Activated T-cell treated with anti-CD3 and anti-CD28 coated beads for 4 hours (primary cell): ENCODE data around the gene MYOG.

Experiments used
- DNase-seq: peaks from one replicate; pipeline ENCODE4 v3.0.0-alpha.2; 2020

Gene MYOG

GRCh38 chr1:203085528-203086406 is at the start of gene MYOG:
Gene MYOG, minus strand, starts transcription at chr1:203086012. Its CDS starts 51 bp downstream, at chr1:203085961.
- DNase-seq, result no peak

GRCh38 chr1:203133970-203134725 is 48.3 kb upstream of the MYOG start:
- no peak for DNase-seq

DNA sequence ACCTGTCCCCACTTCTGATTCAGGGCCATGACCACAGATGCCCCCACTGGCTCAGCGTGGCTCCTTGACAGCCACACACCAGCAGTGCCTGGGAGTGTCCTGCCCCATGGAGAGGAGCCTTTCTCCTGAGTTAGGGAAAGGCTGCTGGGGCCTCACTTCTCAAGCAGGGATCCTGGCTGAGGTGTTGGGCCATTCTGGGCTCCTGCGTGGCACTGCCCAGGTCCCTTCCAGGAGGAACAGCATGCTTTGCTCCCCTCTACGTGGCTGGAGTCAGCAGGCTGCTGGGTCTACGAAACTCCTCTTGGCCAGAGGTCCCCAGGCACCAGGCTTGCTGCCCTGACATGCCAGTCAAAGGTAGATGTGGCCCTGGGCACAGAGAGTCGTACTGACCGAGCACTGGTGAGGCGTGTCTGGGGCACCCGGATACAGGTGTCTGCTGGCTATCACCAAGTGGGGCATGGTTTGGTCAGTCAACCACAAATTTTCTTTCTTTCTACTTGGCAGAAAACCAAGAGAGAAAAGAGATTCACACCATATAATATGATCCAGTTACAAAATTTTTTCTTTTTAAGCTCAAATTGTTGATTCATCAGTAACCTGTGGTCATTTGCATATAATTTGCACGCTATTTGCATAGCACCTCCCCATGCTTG is 45.9 kb upstream of the MYOG start:
- no peak for DNase-seq

GRCh38 chr1:203130358-203130985 is 44.7 kb upstream of the MYOG start:
- DNase-seq, result no peak

DNA sequence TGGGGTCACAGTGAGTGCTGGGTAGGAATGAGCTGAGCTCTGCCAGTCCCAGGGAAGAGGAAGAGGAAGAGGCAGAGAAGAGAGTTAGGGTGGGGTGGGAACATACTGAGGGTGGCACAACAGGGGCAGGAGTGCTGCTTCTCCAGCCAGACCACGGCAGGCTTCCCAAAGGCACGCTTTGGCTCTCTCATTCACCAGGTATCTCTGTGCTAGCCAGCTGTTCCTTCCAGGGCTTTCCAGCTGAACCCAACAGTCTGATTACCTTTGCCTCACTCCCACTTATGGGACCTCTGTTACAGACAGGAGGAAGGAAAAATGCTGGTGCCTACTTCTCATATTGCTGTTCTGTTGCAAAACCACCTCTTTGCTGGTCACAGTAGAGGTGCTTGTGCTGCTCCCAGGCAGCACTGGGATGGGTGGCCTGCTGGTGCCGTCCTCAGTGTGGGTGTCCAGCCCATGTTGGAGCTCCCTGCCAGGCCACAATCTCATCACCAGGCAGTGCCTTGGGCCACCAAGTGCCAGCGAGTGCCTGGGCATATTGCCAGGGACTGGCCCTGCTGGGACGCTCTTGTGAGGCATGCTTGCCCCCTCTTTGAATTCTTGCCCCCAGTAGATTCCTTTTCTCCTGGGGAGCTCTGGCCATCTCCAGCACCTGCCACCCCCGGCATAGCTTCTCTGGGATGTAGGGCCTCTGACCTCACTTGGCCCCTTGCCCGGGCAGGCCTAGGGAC is 43.9 kb upstream of the MYOG start:
- no peak for DNase-seq

DNA sequence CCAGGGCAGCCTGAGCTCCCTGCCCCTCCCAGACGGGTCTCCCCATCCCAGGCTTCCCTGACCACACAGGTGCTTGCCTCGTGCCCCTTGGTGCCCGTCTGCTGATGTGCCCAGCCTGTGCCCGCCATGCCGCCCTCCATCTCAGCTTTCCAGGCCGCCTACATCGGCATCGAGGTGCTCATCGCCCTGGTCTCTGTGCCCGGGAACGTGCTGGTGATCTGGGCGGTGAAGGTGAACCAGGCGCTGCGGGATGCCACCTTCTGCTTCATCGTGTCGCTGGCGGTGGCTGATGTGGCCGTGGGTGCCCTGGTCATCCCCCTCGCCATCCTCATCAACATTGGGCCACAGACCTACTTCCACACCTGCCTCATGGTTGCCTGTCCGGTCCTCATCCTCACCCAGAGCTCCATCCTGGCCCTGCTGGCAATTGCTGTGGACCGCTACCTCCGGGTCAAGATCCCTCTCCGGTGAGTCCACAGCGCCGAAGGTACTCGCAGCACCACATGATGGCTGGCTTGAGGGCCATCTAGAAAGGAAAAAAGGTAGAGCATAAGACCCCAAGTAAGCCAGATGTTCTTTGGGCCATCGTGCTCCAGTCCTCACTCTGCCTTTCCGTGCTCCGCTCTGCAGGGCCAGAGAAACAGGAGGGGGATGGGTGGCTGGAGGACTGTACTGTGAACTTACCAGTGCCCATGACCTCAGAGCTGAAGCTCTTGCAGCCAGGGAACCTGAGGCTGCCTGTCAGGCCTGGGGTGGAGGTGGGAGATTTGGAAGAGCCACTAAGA is 43.1 kb upstream of the MYOG start:
- DNase-seq, result no peak

DNA sequence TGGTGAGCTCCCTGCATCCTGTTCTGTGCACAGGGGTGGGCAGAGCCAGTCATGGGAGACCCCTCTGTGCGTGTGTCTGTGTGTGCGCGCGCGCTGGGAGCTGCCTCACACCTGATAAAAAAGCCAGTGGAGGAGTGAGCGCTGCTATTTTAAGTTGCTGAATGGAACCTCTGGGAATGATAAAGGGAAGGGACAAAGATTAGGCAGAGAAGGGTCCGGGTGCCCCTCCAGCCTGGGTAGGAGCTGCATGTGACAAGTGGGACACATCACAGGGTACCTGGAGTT is 42.6 kb upstream of the MYOG start:
- DNase-seq, result no peak

DNA sequence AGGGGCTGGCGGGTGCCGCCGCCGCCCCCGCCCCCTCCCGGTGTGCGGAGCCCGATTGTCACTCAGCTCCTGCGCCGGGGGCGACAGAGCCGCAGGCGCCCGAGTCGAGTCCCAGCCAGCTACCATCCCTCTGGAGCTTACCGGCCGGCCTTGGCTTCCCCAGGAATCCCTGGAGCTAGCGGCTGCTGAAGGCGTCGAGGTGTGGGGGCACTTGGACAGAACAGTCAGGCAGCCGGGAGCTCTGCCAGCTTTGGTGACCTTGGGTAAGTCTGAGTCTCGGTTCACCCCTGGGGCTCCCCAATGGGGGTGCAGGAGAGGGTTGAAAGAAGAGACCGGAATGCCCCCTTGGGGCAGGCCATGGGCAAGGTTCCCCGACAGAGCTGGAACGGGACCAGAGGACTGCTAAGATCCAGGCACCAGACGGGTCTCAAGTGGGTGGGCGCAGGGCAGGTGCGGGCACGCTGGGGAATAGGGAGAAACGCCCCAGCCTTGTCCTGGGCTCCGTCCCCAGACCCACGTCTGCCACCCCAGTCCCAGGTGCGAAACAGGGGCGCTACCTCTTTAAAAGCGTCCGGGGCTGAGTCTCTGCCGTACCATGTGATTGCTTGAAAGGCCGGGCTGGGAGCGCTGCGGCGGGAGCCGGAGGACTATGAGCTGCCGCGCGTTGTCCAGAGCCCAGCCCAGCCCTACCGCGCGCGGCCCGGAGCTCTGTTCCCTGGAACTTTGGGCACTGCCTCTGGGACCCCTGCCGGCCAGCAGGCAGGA is 42.0 kb upstream of the MYOG start, which contains the start of gene ADORA1:
Gene ADORA1 (plus strand): TSS at position 61 of the 765 bp plus-strand sequence. CDS start 1,116 bp downstream, outside the sequence.
- no peak for DNase-seq

DNA sequence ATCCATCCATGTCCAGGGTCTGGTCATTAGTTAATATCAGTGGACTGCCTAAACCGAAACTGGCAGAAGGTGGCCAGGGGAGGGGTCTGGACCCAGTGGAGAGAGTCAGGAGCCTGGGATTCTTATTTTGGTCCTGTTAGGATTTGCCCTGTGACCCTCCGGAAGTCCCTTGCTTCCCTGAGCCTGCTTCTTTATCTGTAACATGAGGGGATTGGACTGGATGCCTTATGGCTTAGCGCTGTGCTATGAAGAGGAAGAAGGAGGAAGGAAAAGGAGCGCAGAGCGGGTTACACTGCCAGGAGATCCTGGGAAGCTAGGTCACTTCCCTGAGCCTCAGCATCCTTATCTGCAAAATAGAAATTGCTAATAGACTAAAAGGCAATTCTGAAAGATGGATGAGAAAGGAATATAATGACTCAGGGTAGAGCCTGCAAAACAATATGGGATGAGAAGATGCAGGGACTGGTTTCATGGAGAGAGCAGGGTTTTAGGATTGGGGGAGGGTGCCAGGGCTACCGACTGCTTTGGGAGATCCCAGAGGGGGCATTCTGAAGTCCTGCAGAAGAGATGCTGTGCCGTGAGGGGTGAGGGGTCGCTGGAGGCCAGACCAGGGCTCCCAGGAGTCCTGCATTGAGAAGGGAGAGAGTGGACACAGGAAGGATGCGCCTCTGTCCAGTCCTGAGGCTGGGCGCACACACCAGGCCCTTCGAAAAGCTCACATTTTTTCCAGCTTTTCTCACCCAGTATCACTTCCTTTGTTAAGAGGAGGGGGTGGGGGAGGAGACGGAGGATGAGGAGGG is 41.3 kb upstream of the MYOG start:
- DNase-seq, result no peak

DNA sequence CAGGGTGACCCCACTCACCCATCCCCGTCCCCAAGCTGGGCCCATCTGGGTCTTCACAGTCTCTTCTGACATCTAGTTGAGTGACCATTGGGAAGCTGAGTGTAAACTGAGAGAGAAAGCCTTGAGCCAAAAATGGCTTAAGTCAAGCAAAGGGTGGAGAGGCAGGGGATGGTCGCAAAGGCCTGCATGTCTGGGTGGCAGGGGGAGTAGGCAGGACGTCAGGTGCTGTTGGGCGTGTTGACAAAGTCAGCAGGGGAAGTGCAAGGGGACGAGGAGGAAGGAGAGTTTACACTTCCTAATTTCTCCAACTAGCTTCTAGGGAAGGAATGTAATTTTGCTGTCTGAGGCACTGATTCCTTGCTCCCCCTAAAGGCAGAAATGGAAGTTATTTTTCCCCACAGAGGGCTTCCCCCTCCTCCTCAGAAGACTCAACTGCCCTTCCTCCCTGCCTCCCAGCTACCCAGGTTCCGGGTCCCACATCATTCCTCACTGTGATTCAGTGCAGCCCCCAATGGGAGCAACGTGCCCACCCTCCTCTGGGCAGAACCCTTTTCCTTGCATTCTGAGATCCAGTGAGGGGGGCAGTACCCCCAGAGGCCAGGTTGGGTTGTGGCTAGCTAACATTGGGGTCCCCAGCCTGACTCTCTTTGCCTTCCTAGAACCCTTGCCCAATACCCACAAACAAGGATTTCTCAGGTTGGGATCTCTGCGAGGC is 40.5 kb upstream of the MYOG start:
- no peak for DNase-seq

- no peak for DNase-seq
These were observed 38.9 kb upstream of the MYOG start for GRCh38 chr1:203124546-203125317.

DNA sequence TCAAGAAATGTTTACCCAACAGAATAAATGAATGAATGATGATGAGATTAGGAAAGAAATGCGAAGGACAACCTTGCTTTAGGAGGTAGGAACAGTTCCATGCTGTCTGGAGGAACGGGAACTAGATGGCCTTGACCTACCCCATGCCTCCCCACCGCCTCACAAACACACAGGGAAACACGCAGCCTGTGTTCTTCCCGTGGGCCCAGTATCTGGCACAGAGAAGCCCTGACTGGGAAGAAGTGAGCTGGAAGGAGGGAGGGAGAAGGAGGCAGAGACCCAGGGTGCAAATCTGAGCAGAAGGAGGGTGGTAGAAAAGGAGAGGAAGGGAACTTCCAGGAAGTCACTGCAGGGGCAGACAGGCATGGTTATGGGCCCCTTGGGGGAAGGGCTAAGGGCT is 38.2 kb upstream of the MYOG start:
- DNase-seq, result no peak

DNA sequence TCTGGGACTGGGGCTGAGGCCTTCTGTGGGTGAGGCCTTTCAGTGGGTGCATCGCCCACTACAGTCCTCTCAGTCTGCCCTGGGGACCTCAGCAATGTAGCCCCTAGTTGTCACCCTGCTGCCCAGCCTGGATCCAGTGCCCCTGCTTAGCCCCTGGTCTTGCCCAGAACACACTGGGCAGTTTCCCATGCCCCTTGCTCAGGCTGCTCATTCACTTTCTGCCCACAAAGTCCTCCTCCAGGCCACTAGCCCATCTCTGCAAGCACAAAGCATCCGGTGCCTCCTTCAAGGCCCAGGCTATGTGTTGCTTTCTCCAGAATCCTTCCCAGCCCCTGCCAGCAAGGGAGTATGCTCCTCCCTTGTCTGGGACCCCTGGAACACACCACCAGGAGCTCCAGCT is 36.3 kb upstream of the MYOG start:
- DNase-seq, result no peak

GRCh38 chr1:203121186-203122015 is 35.6 kb upstream of the MYOG start:
- DNase-seq, result no peak

- no peak for DNase-seq
These were observed 34.7 kb upstream of the MYOG start for GRCh38 chr1:203120325-203121153.
